ENCODE results near the gene RNASEH2B. TPM values are rescaled to one million over a fixed set of nuclear protein-coding genes. Genes with fewer than 3 reads are reported as not detected.

The RNASEH2B gene
- total and polyA plus RNA-seq, 2 of the 13 experiments (the other 11 are each of a cell fraction or from before 2014, with no cell fraction given), result 17.2 to 55.4 TPM

DNA sequence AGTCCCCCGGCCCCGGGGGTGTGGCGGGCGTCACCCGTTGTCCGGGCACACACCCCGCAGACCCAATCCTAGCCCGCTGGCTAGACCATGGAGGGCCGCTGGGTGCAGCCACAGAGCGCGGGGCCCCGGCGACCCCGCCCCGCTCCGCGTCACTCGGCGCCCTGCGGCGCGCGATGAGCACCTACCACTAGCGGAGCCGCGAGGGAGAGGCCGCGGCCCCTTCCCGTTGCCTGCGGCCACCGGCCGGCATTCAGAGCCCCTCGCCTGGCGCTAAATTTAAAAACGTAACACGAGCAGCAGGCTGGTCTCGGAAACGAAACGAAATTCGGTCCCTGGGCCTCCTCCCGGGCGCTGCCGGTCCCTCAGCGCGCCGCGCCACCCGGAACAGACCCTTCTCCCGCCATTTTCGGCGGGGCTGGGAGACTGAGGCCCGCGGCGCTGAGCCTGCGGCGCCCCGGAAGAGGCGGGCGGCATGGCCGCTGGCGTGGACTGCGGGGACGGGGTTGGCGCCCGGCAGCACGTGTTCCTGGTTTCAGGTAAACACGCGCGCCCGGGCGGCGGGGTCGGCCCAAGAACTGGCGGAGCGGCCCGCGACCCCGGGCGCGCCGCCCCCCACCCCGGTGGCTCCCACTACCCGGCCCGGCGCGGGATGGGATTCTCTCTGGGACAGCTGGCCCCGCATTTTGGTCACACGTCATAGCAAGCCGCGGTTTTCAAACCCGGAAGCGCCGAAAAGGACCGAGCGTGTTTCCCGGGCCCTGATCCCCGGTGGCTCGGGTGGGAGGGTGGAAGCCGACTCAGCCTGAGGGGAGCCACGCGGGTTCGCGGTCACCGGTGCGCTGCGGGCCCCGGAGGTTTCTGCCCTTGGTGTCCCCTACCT lies at the start of gene RNASEH2B (continued):
- TF ChIP-seq POLR2AphosphoS2 (IDR thresholded peaks at IDR 0.05; ENCODE audit: low read depth, low read length), result no peak
- TF ChIP-seq, protein P1, sequence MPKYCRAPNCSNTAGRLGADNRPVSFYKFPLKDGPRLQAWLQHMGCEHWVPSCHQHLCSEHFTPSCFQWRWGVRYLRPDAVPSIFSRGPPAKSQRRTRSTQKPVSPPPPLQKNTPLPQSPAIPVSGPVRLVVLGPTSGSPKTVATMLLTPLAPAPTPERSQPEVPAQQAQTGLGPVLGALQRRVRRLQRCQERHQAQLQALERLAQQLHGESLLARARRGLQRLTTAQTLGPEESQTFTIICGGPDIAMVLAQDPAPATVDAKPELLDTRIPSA (CRISPR knock-in tag; IDR thresholded peaks at IDR 0.05; ENCODE audit: borderline replicate concordance), result no peak; the same call in none of the 2 replicates
- TF ChIP-seq, protein P2, sequence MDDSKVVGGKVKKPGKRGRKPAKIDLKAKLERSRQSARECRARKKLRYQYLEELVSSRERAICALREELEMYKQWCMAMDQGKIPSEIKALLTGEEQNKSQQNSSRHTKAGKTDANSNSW (CRISPR knock-in tag; IDR thresholded peaks at IDR 0.05; ENCODE audit: borderline replicate concordance), result 0 out of 2 replicates have a peak, but pooled peaks have one; percentile 14
- no peak for TF ChIP-seq TP53 (CRISPR knock-in tag; conservative IDR thresholded peaks at IDR 0.05)
- TF ChIP-seq EEA1 (CRISPR knock-in tag; IDR thresholded peaks at IDR 0.05; ENCODE audit: borderline replicate concordance), result no peak
- TF ChIP-seq, protein P3, sequence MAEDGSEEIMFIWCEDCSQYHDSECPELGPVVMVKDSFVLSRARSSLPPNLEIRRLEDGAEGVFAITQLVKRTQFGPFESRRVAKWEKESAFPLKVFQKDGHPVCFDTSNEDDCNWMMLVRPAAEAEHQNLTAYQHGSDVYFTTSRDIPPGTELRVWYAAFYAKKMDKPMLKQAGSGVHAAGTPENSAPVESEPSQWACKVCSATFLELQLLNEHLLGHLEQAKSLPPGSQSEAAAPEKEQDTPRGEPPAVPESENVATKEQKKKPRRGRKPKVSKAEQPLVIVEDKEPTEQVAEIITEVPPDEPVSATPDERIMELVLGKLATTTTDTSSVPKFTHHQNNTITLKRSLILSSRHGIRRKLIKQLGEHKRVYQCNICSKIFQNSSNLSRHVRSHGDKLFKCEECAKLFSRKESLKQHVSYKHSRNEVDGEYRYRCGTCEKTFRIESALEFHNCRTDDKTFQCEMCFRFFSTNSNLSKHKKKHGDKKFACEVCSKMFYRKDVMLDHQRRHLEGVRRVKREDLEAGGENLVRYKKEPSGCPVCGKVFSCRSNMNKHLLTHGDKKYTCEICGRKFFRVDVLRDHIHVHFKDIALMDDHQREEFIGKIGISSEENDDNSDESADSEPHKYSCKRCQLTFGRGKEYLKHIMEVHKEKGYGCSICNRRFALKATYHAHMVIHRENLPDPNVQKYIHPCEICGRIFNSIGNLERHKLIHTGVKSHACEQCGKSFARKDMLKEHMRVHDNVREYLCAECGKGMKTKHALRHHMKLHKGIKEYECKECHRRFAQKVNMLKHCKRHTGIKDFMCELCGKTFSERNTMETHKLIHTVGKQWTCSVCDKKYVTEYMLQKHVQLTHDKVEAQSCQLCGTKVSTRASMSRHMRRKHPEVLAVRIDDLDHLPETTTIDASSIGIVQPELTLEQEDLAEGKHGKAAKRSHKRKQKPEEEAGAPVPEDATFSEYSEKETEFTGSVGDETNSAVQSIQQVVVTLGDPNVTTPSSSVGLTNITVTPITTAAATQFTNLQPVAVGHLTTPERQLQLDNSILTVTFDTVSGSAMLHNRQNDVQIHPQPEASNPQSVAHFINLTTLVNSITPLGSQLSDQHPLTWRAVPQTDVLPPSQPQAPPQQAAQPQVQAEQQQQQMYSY (CRISPR knock-in tag; IDR thresholded peaks at IDR 0.05), result peak; percentile 85; the same call in 1 of the 2 replicates
- TF ChIP-seq HOXA3 (CRISPR knock-in tag; IDR thresholded peaks at IDR 0.05), result peak; percentile 88
- no peak for TF ChIP-seq ZKSCAN1 (IDR thresholded peaks at IDR 0.05; ENCODE audit: low read length)
- TF ChIP-seq, protein P4, sequence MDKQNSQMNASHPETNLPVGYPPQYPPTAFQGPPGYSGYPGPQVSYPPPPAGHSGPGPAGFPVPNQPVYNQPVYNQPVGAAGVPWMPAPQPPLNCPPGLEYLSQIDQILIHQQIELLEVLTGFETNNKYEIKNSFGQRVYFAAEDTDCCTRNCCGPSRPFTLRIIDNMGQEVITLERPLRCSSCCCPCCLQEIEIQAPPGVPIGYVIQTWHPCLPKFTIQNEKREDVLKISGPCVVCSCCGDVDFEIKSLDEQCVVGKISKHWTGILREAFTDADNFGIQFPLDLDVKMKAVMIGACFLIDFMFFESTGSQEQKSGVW (CRISPR knock-in tag; IDR thresholded peaks at IDR 0.05; ENCODE audit: borderline replicate concordance), result 0 out of 2 replicates have a peak, but pooled peaks have one; percentile 33
- TF ChIP-seq, protein P5, sequence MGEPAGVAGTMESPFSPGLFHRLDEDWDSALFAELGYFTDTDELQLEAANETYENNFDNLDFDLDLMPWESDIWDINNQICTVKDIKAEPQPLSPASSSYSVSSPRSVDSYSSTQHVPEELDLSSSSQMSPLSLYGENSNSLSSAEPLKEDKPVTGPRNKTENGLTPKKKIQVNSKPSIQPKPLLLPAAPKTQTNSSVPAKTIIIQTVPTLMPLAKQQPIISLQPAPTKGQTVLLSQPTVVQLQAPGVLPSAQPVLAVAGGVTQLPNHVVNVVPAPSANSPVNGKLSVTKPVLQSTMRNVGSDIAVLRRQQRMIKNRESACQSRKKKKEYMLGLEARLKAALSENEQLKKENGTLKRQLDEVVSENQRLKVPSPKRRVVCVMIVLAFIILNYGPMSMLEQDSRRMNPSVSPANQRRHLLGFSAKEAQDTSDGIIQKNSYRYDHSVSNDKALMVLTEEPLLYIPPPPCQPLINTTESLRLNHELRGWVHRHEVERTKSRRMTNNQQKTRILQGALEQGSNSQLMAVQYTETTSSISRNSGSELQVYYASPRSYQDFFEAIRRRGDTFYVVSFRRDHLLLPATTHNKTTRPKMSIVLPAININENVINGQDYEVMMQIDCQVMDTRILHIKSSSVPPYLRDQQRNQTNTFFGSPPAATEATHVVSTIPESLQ (CRISPR knock-in tag; conservative IDR thresholded peaks at IDR 0.05), result no peak
- TF ChIP-seq POLR2G (IDR thresholded peaks at IDR 0.05; ENCODE audit: low read depth, low read length), result peak; percentile 67; the same call in 1 of the 2 replicates
- TF ChIP-seq NR1H2 (CRISPR knock-in tag; IDR thresholded peaks at IDR 0.05; ENCODE audit: borderline replicate concordance, low read depth), result 0 out of 2 replicates have a peak, but pooled peaks have one; percentile 39
- no peak for TF ChIP-seq ZNF317 (CRISPR knock-in tag; IDR thresholded peaks at IDR 0.05)
- TF ChIP-seq IRF2 (CRISPR knock-in tag; IDR thresholded peaks at IDR 0.05), result 0 out of 2 replicates have a peak, but pooled peaks have one; percentile 12
- TF ChIP-seq ZNF326 (CRISPR knock-in tag; IDR thresholded peaks at IDR 0.05; ENCODE audit: borderline replicate concordance), result no peak
- TF ChIP-seq JUNB (CRISPR knock-in tag; IDR thresholded peaks at IDR 0.05; ENCODE audit: borderline replicate concordance), result no peak
- TF ChIP-seq RFXAP (CRISPR knock-in tag; IDR thresholded peaks at IDR 0.05; ENCODE audit: borderline replicate concordance), result 0 out of 2 replicates have a peak, but pooled peaks have one; percentile 52
- no peak; the same call in 1 of the 2 replicates for TF ChIP-seq ZNF234 (CRISPR knock-in tag; conservative IDR thresholded peaks at IDR 0.05)
- TF ChIP-seq NRL (CRISPR knock-in tag; IDR thresholded peaks at IDR 0.05; ENCODE audit: borderline replicate concordance), result peak; percentile 68; the same call in 1 of the 2 replicates
- peak; percentile 75; the same call in 1 of the 2 replicates for TF ChIP-seq REL (CRISPR knock-in tag; conservative IDR thresholded peaks at IDR 0.05)
